ENCODE data around the gene TF.

- no peak for TF ChIP-seq CTCF (IDR thresholded peaks at IDR 0.05; ENCODE audit: low read depth, low read length)
- TF ChIP-seq POLR2A (IDR thresholded peaks at IDR 0.05; ENCODE audit: extremely low read depth, insufficient read length) = no peak
- TF ChIP-seq MAX (IDR thresholded peaks at IDR 0.05; ENCODE audit: low read depth, low read length) = no peak
- TF ChIP-seq MYC (IDR thresholded peaks at IDR 0.05; ENCODE audit: low read depth, low read length) = no peak
These were observed 31.8 kb downstream of the TF start for GRCh38 chr3:133777807-133778568.
